BJ (cell line): ENCODE measurements around the gene MAML2. TPM values are rescaled to one million over a fixed set of nuclear protein-coding genes. Genes with fewer than 3 reads are reported as not detected.

ENCODE experiments used
- CTCF ChIA-PET: fragments of 350-600 bp; formaldehyde crosslinking; extraction: SDS; loops from one replicate; lab custom pipeline; 2021; ENCODE audit warnings: antibody characterized with exemption, inconsistent platforms; lab: Yijun Ruan, JAX
- POLR2A ChIA-PET: fragments of 300-600 bp; sonication (Branson Sonifier 250); formaldehyde crosslinking; extraction: SDS; loops from one replicate; lab custom pipeline; 2021; ENCODE audit warnings: antibody characterized with exemption; lab: Charles Lee
- DNase-seq: peaks from one replicate; pipeline ENCODE4 v3.0.0-alpha.2; 2011; ENCODE audit warnings: low read depth
- H3K27me3 ChIP-seq: 2 replicates; pipeline ENCODE4 v1.6.0; 2011; ENCODE audit warnings: low read length; ENCODE audit not compliant: control insufficient read depth, insufficient read depth
- H3K36me3 ChIP-seq: 2 replicates; pipeline ENCODE4 v1.5.1; 2011; ENCODE audit warnings: low read length; ENCODE audit not compliant: control insufficient read depth, insufficient read depth
- H3K4me3 ChIP-seq: 2 replicates; pipeline ENCODE4 v1.5.1; 2011; ENCODE audit warnings: low read depth, mild to moderate bottlenecking, control low read depth, low read length
- CTCF ChIP-seq: IDR thresholded peaks from 2 replicates; pipeline ENCODE4 v1.5.1; 2011; ENCODE audit warnings: low read depth, mild to moderate bottlenecking, control low read depth, inconsistent platforms, low read length, moderate library complexity; ENCODE audit not compliant: insufficient read depth
- polyA plus RNA-seq: library from polyadenylated mRNA; depleted of rRNA; stranded (reverse); fragments of >200 nt; gene quantifications from 2 replicates; pipeline ENCODE4 v1.2.3, GENCODE V29; 2011

MAML2 gene
- polyA plus RNA-seq, 1 experiment = 22.0 TPM

GRCh38 chr11:96334219-96334618 lies 8.8 kb downstream of the MAML2 start:
- no peak for DNase-seq
- no peak for TF ChIP-seq CTCF
- Histone ChIP-seq H3K36me3 (peaks cover 2% of the 10 kb centered on the region; the same call in 1 of the 2 replicates), H3K4me3 (no peak overlapping the region), H3K27me3 (no peaks in the 10 kb centered on the region)
- ChIA-PET CTCF (interaction anchor here (0.9 to 1.1 kb wide), 2 partner anchors 9 to 84 kb away, joined by 3 to 5 read pairs; partner anchors contain the start of gene MAML2), POLR2A (no interaction called here)

GRCh38 chr11:96333191-96333719 lies 9.7 kb downstream of the MAML2 start:
- peak; percentile 88 for DNase-seq

GRCh38 chr11:96332126-96332771 lies 10.7 kb downstream of the MAML2 start:
- H3K36me3 ChIP-seq = peaks cover 2% of the 10 kb centered on the region; the same call in 1 of the 2 replicates
- no peak for DNase-seq
- CTCF ChIA-PET = interaction anchor here (1.4 to 2.1 kb wide), 2 partner anchors 9 to 11 kb away, joined by 4 to 5 read pairs; partner anchors contain the start of gene MAML2
- TF ChIP-seq CTCF = no peak
- H3K4me3 ChIP-seq = no peak overlapping the region
- H3K27me3 ChIP-seq = no peaks in the 10 kb centered on the region
- POLR2A ChIA-PET = interaction anchor here (0.6 to 0.8 kb wide), 3 partner anchors 11 to 267 kb away, joined by 3 read pairs; no protein-coding TSS in a partner anchor

More at GRCh38 chr11:96333191-96333719, 9.7 kb downstream of the MAML2 start:
- no peak for TF ChIP-seq CTCF
- no peaks in the 10 kb centered on the region for H3K27me3 ChIP-seq
- ChIA-PET CTCF (interaction anchor here (1.4 to 2.1 kb wide), 2 partner anchors 8 to 10 kb away, joined by 4 to 5 read pairs; partner anchors contain the start of gene MAML2), POLR2A (no interaction called here)
- peaks cover 2% of the 10 kb centered on the region; the same call in 1 of the 2 replicates for H3K36me3 ChIP-seq
- H3K4me3 ChIP-seq = no peak overlapping the region

- no peak overlapping the region for H3K4me3 ChIP-seq
- no peak for DNase-seq
- no peak for TF ChIP-seq CTCF
- ChIA-PET POLR2A (interaction anchor here (0.6 kb wide), 1 partner anchor 12 kb away, joined by 3 read pairs; no protein-coding TSS in a partner anchor), CTCF (interaction anchor here (1.4 to 2.1 kb wide), 2 partner anchors 10 to 11 kb away, joined by 4 to 5 read pairs; partner anchors contain the start of gene MAML2)
- H3K27me3 ChIP-seq = no peaks in the 10 kb centered on the region
- peaks cover 2% of the 10 kb centered on the region; the same call in 1 of the 2 replicates for H3K36me3 ChIP-seq
These were observed 11.3 kb downstream of the MAML2 start for GRCh38 chr11:96331699-96332116.

- ChIA-PET POLR2A (no interaction called here), CTCF (interaction anchor here (1.1 kb wide), 1 partner anchor 9 kb away, joined by 4 read pairs; no protein-coding TSS in a partner anchor)
- peaks cover 2% of the 10 kb centered on the region; the same call in 1 of the 2 replicates for H3K36me3 ChIP-seq
- no peaks in the 10 kb centered on the region for H3K27me3 ChIP-seq
- H3K4me3 ChIP-seq = no peak overlapping the region
- no peak for TF ChIP-seq CTCF
- no peak for DNase-seq
These were observed 12.5 kb downstream of the MAML2 start for GRCh38 chr11:96330511-96330859.
